K562 (cell line): Measurements from ENCODE around the gene OTUD1. TPM values are rescaled to one million over a fixed set of nuclear protein-coding genes. Genes with fewer than 3 reads are reported as not detected.

ENCODE experiments used
- ATAC-seq: fragments of 200-7000 bp; cut with Tn5 transposase; 3 replicates; pipeline ENCODE4 v1.9.1; 2020; ENCODE audit warnings: moderate library complexity
- BruUV-seq: library from RNA; stranded (reverse); fragments of 400-500 nt; replicated peaks from 2 replicates; lab custom pipeline; 2021; lab: Mats Ljungman, UMichigan
- CTCF ChIA-PET: fragments of 300-600 bp; formaldehyde crosslinking; extraction: SDS; loops from one replicate; lab custom pipeline; 2021; ENCODE audit warnings: low intra/inter-chr PET ratio; lab: Yijun Ruan, JAX
- POLR2A ChIA-PET: fragments of 300-600, 350-650 bp; sonication (Branson Sonifier 250); formaldehyde crosslinking; extraction: SDS; loops from one replicate; lab custom pipeline; 2021; ENCODE audit warnings: antibody characterized with exemption, inconsistent platforms; lab: Yijun Ruan, JAX
- DNase-seq, 4 experiments: peaks; one replicate each; pipeline versions ENCODE4 v3.0.0 to v3.0.0-alpha.2; 2011 to 2018; ENCODE audit warnings: low spot score in 3 of 4, mixed read lengths in 3 of 4; ENCODE audit errors: extremely low read depth in 1 of 4
- FAIRE-seq: peaks from 2 replicates; lab custom pipeline; 2011; peaks lifted over from hg19 to GRCh38; lab: Jason Lieb, UNC
- H2AFZ ChIP-seq: 2 replicates; pipeline ENCODE4 v1.6.0; 2011; ENCODE audit warnings: low read depth, low read length, control low read depth, inconsistent platforms
- H3K27ac ChIP-seq: fragments of 200-600 bp; 3 replicates; pipeline ENCODE4 v1.8.0; 2011; ENCODE audit warnings: low read depth, mild to moderate bottlenecking, control low read depth, inconsistent platforms, low read length, moderate library complexity, mixed read lengths; ENCODE audit errors: extremely low read depth
- H3K27me3 ChIP-seq, 2 experiments: fragments of 300-600 bp in 1 of 2; 2 replicates in 1 of 2; 3 replicates in 1 of 2; pipeline versions ENCODE4 v1.6.0 to v1.8.0; 2011; ENCODE audit warnings: inconsistent platforms in 2 of 2, low read length in 2 of 2, mild to moderate bottlenecking in 1 of 2, mixed read lengths in 1 of 2, moderate library complexity in 1 of 2; ENCODE audit not compliant: control insufficient read depth in 2 of 2, insufficient read depth in 2 of 2
- H3K36me3 ChIP-seq: fragments of 300-600 bp; 3 replicates; pipeline ENCODE4 v1.8.0; 2011; ENCODE audit warnings: mild to moderate bottlenecking, low read length, inconsistent platforms; ENCODE audit not compliant: control insufficient read depth, insufficient read depth
- H3K4me1 ChIP-seq, 2 experiments: fragments of 200-600 bp in 1 of 2; replicated peaks in 1 of 2; 2 replicates in 1 of 2; 3 replicates in 1 of 2; pipeline versions ENCODE4 v1.5.1 to v1.8.0; 2011; ENCODE audit warnings: inconsistent platforms in 2 of 2, low read length in 2 of 2, mild to moderate bottlenecking in 1 of 2, mixed read lengths in 1 of 2, moderate library complexity in 1 of 2; ENCODE audit not compliant: control insufficient read depth in 2 of 2, insufficient read depth in 2 of 2
- H3K4me2 ChIP-seq: 2 replicates; pipeline ENCODE4 v1.6.1; 2011; ENCODE audit warnings: low read length, control low read depth, inconsistent platforms, mixed read lengths; ENCODE audit not compliant: insufficient read depth
- H3K4me3 ChIP-seq: fragments of 200-600 bp; sonication (generic), shearing (Covaris generic); 2 replicates; pipeline ENCODE4 v1.5.1; 2016; ENCODE audit warnings: control low read depth, inconsistent platforms
- H3K79me2 ChIP-seq: fragments of 200-600 bp; 3 replicates; pipeline ENCODE4 v1.8.0; 2011; ENCODE audit warnings: low read length, inconsistent platforms; ENCODE audit not compliant: control insufficient read depth, insufficient read depth
- H3K9ac ChIP-seq, 2 experiments: 2 replicates each; pipeline versions ENCODE4 v1.6.0 to v1.6.1; 2011; ENCODE audit warnings: low read depth in 2 of 2, low read length in 2 of 2, control low read depth in 1 of 2, inconsistent platforms in 1 of 2, mild to moderate bottlenecking in 1 of 2, mixed read lengths in 1 of 2; ENCODE audit not compliant: insufficient read depth in 1 of 2
- H3K9me1 ChIP-seq: one replicate; pipeline ENCODE4 v1.6.0; 2011; ENCODE audit warnings: inconsistent platforms, mild to moderate bottlenecking, low read length, moderate library complexity; ENCODE audit not compliant: control insufficient read depth, insufficient read depth
- H3K9me3 ChIP-seq: replicated peaks from 2 replicates; pipeline ENCODE4 v1.5.1; 2011; ENCODE audit warnings: low read depth, low read length, inconsistent platforms; ENCODE audit not compliant: control insufficient read depth, insufficient read depth
- H4K20me1 ChIP-seq: replicated peaks from 2 replicates; pipeline ENCODE4 v1.6.1; 2011; ENCODE audit warnings: low read length, inconsistent platforms, mixed read lengths; ENCODE audit not compliant: control insufficient read depth, insufficient read depth
- ARID3A ChIP-seq: IDR thresholded peaks from 2 replicates; pipeline ENCODE4 v1.6.1; 2012; ENCODE audit warnings: low read depth, low read length, improper control_type of control experiment, borderline replicate concordance
- BACH1 ChIP-seq: fragments of 200-800 bp; sonication (Bioruptor generic); IDR thresholded peaks from 2 replicates; pipeline ENCODE4 v1.6.1; 2016; ENCODE audit warnings: missing genetic modification characterization, missing compliant biosample characterization
- FOXJ2 ChIP-seq: fragments of 200-800 bp; sonication (Bioruptor generic); IDR thresholded peaks from 2 replicates; pipeline ENCODE4 v1.6.1; 2016; ENCODE audit warnings: missing genetic modification characterization, missing compliant biosample characterization
- HES1 ChIP-seq: fragments of 450-650 bp; IDR thresholded peaks from 2 replicates; pipeline ENCODE4 v1.6.1; 2016; ENCODE audit warnings: low read depth, mild to moderate bottlenecking, moderate library complexity
- ILF3 ChIP-seq: fragments of 450-650 bp; IDR thresholded peaks from 2 replicates; pipeline ENCODE4 v1.6.1; 2018; ENCODE audit warnings: antibody characterized with exemption, mild to moderate bottlenecking, moderate library complexity, borderline replicate concordance
- IRF1 ChIP-seq: sonication (generic); formaldehyde crosslinking; IDR thresholded peaks from 2 replicates; pipeline ENCODE4 v1.8.0; 2022; ENCODE audit warnings: missing genetic modification reagents, mild to moderate bottlenecking, borderline replicate concordance
- MAX ChIP-seq: sonication (generic); formaldehyde crosslinking; IDR thresholded peaks from 2 replicates; pipeline ENCODE4 v1.9.0; 2022; ENCODE audit warnings: mild to moderate bottlenecking, missing genetic modification reagents
- NCOR1 ChIP-seq: fragments of 450-650 bp; IDR thresholded peaks from 2 replicates; pipeline ENCODE4 v1.6.1; 2016; ENCODE audit warnings: mild to moderate bottlenecking, moderate library complexity
- TEAD4 ChIP-seq, 2 experiments: sonication (generic) in 1 of 2; formaldehyde crosslinking in 1 of 2; IDR thresholded peaks; 2 replicates each; pipeline versions ENCODE4 v1.6.1 to v1.8.0; 2012 to 2022; ENCODE audit warnings: borderline replicate concordance in 1 of 2, inconsistent platforms in 1 of 2, low read length in 1 of 2, mild to moderate bottlenecking in 1 of 2, missing genetic modification reagents in 1 of 2
- TSHZ1 ChIP-seq: fragments of 250-450 bp; sonication (Bioruptor Pico); IDR thresholded peaks from 2 replicates; pipeline ENCODE4 v1.4.0; 2020; ENCODE audit warnings: mild to moderate bottlenecking, moderate library complexity
- ZKSCAN8 ChIP-seq: fragments of 200-800 bp; sonication (Bioruptor generic); IDR thresholded peaks from 2 replicates; pipeline ENCODE4 v1.6.1; 2016; ENCODE audit warnings: missing genetic modification characterization, missing compliant biosample characterization
- ZNF282 ChIP-seq: sonication (generic); formaldehyde crosslinking; IDR thresholded peaks from 2 replicates; pipeline ENCODE4 v1.8.1; 2023; ENCODE audit warnings: missing genetic modification reagents
- ZNF561 ChIP-seq: fragments of 450-650 bp; formaldehyde crosslinking; conservative IDR thresholded peaks from 2 replicates; pipeline ENCODE4 v1.4.0; 2020; ENCODE audit warnings: mild to moderate bottlenecking, moderate library complexity
- WGBS: fragments of 100-300 bp; shearing (Covaris generic); methylation state at CpG from one replicate; pipeline ENCODE4 v1.1.6; 2016; ENCODE audit warnings: low coverage, mixed read lengths; ENCODE audit not compliant: insufficient coverage; ENCODE audit errors: missing lambda C conversion rate; 5-methylcytosine and 5-hydroxymethylcytosine counted together
- in situ Hi-C: fragments of 300-500 bp; cut with MboI; formaldehyde crosslinking; loops from 4 replicates; pipeline ENCODE4 v1.15.0; 2018; ENCODE audit warnings: inconsistent platforms, mixed read lengths
- intact Hi-C: fragments of 100-400 bp; cut with micrococcal nuclease; formaldehyde crosslinking; loops from 2 replicates; pipeline ENCODE4 v1.14.2; 2022
- polyA plus RNA-seq, 8 experiments: library from polyadenylated mRNA; depleted of rRNA in 4 of 8; stranded (reverse) in 5 of 8; unstranded in 3 of 8; fragments of >200 nt; fragmentation: Nextera tagmentation in 2 of 8; fragmentation: Illumina TruSeq in 1 of 8; extraction: Ambion mirVana in 2 of 8; extraction: Trizol in 1 of 8; gene quantifications; 2 replicates each; pipeline versions ENCODE4 v1.2.1 to v1.2.3, GENCODE V29; 2011 to 2014; ENCODE audit warnings: inconsistent platforms in 1 of 8, missing spikeins in 1 of 8
- total RNA-seq, 7 experiments: library from RNA; depleted of rRNA in 6 of 7; stranded (reverse); fragments of >200 nt in 6 of 7; fragmentation: Illumina TruSeq in 2 of 7; extraction: Trizol in 2 of 7; gene quantifications; 2 replicates each; pipeline versions ENCODE4 v1.2.1 to v1.2.3, GENCODE V29; 2011 to 2021; ENCODE audit warnings: low replicate concordance in 1 of 7

OTUD1 gene
- total and polyA plus RNA-seq, 9 of the 15 experiments (the other 6 are each of a cell fraction or from before 2014, with no cell fraction given): 0.29 to 2.0 (median 0.49) TPM

GRCh38 chr10:23403278-23403677 lies 35.6 kb upstream of the OTUD1 start:
- H3K9ac ChIP-seq: no peak overlapping the region
- no peak for DNase-seq
- H3K27me3 ChIP-seq: peaks cover 0 to 2% of the 10 kb centered on the region in 2 experiments; a peak in 1 of 5 replicates
- H3K79me2 ChIP-seq: no peaks in the 10 kb centered on the region
- ATAC-seq: no peak
- H3K4me2 ChIP-seq: no peak overlapping the region
- CTCF ChIA-PET: no interaction called here
- no TSS peak for BruUV-seq
- in situ Hi-C loops: no loop called here
- H3K9me1 ChIP-seq: no peaks in the 10 kb centered on the region
- no peaks in the 10 kb centered on the region for H3K4me1 ChIP-seq
- no peak for TF ChIP-seq IRF1 (CRISPR knock-in tag)
- no peak for TF ChIP-seq MAX (CRISPR knock-in tag)
- no peak for TF ChIP-seq TSHZ1 (CRISPR knock-in tag)
- no peak for TF ChIP-seq ZNF282 (CRISPR knock-in tag)
- no peak for TF ChIP-seq HES1
- no peak for TF ChIP-seq NCOR1
- no peak for TF ChIP-seq ARID3A
- TF ChIP-seq ZKSCAN8 (CRISPR knock-in tag): no peak
- no peak for TF ChIP-seq BACH1 (tag)
- no peak for TF ChIP-seq ILF3
- no peak for TF ChIP-seq ZNF561 (CRISPR knock-in tag)
- no peak for TF ChIP-seq TEAD4 (IDR thresholded peaks at IDR 0.05; ENCODE audit: low read length)
- no peak for TF ChIP-seq TEAD4 (CRISPR knock-in tag; IDR thresholded peaks at IDR 0.05; ENCODE audit: borderline replicate concordance)
- no peak for TF ChIP-seq FOXJ2 (tag)
- H3K27ac ChIP-seq: no peak overlapping the region
- WGBS: 0% methylated on average over 1 of the region's 1 CpG
- POLR2A ChIA-PET: no interaction called here
- H3K9me3 ChIP-seq: no peaks in the 10 kb centered on the region
- H4K20me1 ChIP-seq: no peaks in the 10 kb centered on the region
- H3K4me3 ChIP-seq: no peak overlapping the region
- no peaks in the 10 kb centered on the region for H3K36me3 ChIP-seq
- intact Hi-C loops: no loop called here
- no peak for FAIRE-seq
- H2AFZ ChIP-seq: no peak overlapping the region
